ENCODE data around the gene SLC15A5.

The SLC15A5 gene

DNA sequence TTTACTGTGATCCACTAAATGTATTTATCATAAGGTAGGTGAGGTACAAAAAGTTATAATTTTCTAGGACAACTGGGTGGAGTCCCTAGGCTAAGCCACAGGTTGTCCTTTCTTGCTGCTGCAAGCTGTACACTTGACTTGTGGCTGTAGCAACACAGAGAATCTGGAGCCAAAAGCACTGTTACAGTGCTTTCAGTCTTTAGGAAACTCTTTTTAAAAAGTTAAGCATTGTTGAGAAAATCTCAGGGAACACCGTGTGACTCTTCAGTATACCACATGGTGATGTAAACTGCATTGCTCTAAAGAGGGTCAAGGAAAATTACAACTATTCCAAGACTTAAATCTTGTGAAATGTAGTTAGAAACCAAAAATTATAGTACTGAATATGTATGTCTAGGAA, 11.4 kb downstream of the SLC15A5 start:
- Histone ChIP-seq H3K36me3 (ENCODE audit: insufficient read depth, insufficient read length, low read length) (no peaks in the 10 kb centered on the region), H3K9ac (ENCODE audit: insufficient read length, low read depth) (no peak overlapping the region), H3K9me3 (ENCODE audit: insufficient read depth, low read length) (peaks cover 15% of the 10 kb centered on the region), H3K27me3 (ENCODE audit: insufficient read depth, insufficient read length) (no peaks in the 10 kb centered on the region), H3K4me1 (ENCODE audit: insufficient read depth, insufficient read length) (no peaks in the 10 kb centered on the region), H3K4me3 (ENCODE audit: insufficient read length, low read depth) (no peak overlapping the region)
- TF ChIP-seq ZNF274 (IDR thresholded peaks at IDR 0.05; ENCODE audit: low read depth, low read length), result no peak
- TF ChIP-seq SUZ12 (IDR thresholded peaks at IDR 0.05; ENCODE audit: extremely low read depth, insufficient read depth, insufficient read length), result no peak
- TF ChIP-seq YY1 (IDR thresholded peaks at IDR 0.05; ENCODE audit: insufficient read depth, insufficient read length), result no peak
- DNase-seq (ENCODE audit: low read depth, low spot score), result no peak

DNA sequence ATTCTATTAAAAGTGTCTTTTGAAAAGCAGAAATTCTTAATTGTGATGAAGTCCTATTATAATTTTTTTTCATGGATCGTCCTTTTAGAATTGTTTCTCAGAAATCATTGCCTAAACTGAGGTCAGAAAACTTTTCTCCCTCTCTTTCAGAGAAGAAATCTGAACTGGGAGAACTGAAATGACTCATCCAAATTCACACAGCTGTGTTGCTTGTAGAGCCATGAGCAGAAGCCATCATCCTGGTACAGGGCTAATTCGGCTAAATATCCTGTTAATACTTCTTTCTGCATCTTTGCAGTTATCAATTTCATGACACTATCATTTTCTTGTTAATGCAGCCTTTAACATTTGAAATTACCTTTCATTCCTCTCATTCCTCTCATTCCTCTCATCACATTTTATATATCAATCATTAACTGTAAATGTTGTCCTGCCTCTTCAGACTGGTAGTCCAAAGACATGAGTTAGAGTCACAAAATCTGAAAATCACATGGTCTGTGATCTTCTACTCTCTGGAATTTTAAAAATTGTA, 15.5 kb downstream of the SLC15A5 start:
- peaks cover 15% of the 10 kb centered on the region for H3K9me3 ChIP-seq (ENCODE audit: insufficient read depth, low read length)
- no peak for TF ChIP-seq YY1 (IDR thresholded peaks at IDR 0.05; ENCODE audit: insufficient read depth, insufficient read length)
- no peak for TF ChIP-seq ZNF274 (IDR thresholded peaks at IDR 0.05; ENCODE audit: low read depth, low read length)
- TF ChIP-seq SUZ12 (IDR thresholded peaks at IDR 0.05; ENCODE audit: extremely low read depth, insufficient read depth, insufficient read length), result no peak
- H3K4me1 ChIP-seq (ENCODE audit: insufficient read depth, insufficient read length), result no peaks in the 10 kb centered on the region
- no peaks in the 10 kb centered on the region for H3K27me3 ChIP-seq (ENCODE audit: insufficient read depth, insufficient read length)
- H3K36me3 ChIP-seq (ENCODE audit: insufficient read depth, insufficient read length, low read length), result no peaks in the 10 kb centered on the region
- H3K9ac ChIP-seq (ENCODE audit: insufficient read length, low read depth), result no peak overlapping the region
- H3K4me3 ChIP-seq (ENCODE audit: insufficient read length, low read depth), result no peak overlapping the region
- DNase-seq (ENCODE audit: low read depth, low spot score), result no peak

DNA sequence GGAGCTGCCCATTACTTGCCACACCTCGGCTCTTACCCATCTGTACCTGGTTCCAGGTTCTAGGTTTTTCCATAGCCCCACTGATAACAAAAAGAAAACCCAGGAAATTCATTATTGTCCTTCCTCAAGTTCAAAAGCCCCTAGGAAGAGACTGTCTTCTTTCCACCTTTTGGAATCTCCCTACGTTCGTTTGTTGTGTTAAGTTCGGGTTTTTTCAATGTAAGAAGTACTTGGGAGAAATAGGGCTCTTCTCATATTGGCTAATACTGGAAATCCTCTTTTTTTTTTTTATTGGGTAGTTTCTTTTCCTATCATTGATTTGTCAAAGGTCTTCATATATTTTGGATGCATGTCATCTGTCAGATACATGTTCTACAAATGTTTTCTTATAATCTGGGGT, 17.3 kb downstream of the SLC15A5 start:
- H3K4me3 ChIP-seq (ENCODE audit: insufficient read length, low read depth), result no peak overlapping the region
- H3K9me3 ChIP-seq (ENCODE audit: insufficient read depth, low read length), result peaks cover 15% of the 10 kb centered on the region
- no peak for DNase-seq (ENCODE audit: low read depth, low spot score)

DNA sequence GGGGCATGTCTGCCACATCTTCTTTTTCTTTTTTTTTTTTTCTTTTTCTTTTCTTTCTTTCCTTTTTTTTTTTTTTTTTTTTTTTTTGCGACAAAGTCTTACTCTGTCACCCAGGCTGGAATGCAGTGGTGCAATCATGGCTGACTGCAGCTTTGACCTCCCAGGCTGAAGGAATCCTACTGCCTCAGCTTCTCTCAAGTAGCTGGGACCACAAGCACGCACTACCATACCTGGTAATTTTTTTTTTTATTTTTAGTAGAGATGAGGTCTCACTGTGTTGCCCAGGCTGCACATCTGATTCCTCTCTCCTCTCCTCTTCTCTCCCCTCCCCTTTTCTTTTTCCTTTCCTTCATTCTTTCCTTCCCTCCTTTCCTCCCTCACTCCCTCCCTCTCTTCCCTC, 18.5 kb downstream of the SLC15A5 start:
- H3K4me3 ChIP-seq (ENCODE audit: insufficient read length, low read depth), result no peak overlapping the region
- TF ChIP-seq ZNF274 (IDR thresholded peaks at IDR 0.05; ENCODE audit: low read depth, low read length) (no peak), SUZ12 (IDR thresholded peaks at IDR 0.05; ENCODE audit: extremely low read depth, insufficient read depth, insufficient read length) (no peak), YY1 (IDR thresholded peaks at IDR 0.05; ENCODE audit: insufficient read depth, insufficient read length) (no peak)
- no peaks in the 10 kb centered on the region for H3K36me3 ChIP-seq (ENCODE audit: insufficient read depth, insufficient read length, low read length)
- H3K9ac ChIP-seq (ENCODE audit: insufficient read length, low read depth), result no peak overlapping the region
- H3K4me1 ChIP-seq (ENCODE audit: insufficient read depth, insufficient read length), result no peaks in the 10 kb centered on the region
- H3K9me3 ChIP-seq (ENCODE audit: insufficient read depth, low read length), result peaks cover 13% of the 10 kb centered on the region
- no peaks in the 10 kb centered on the region for H3K27me3 ChIP-seq (ENCODE audit: insufficient read depth, insufficient read length)
- DNase-seq (ENCODE audit: low read depth, low spot score), result no peak

More for the DNA sequence above, 17.3 kb downstream of the SLC15A5 start:
- Histone ChIP-seq H3K4me1 (ENCODE audit: insufficient read depth, insufficient read length) (no peaks in the 10 kb centered on the region), H3K36me3 (ENCODE audit: insufficient read depth, insufficient read length, low read length) (no peaks in the 10 kb centered on the region), H3K27me3 (ENCODE audit: insufficient read depth, insufficient read length) (no peaks in the 10 kb centered on the region), H3K9ac (ENCODE audit: insufficient read length, low read depth) (no peak overlapping the region)
- no peak for TF ChIP-seq SUZ12 (IDR thresholded peaks at IDR 0.05; ENCODE audit: extremely low read depth, insufficient read depth, insufficient read length)
- no peak for TF ChIP-seq YY1 (IDR thresholded peaks at IDR 0.05; ENCODE audit: insufficient read depth, insufficient read length)
- TF ChIP-seq ZNF274 (IDR thresholded peaks at IDR 0.05; ENCODE audit: low read depth, low read length), result no peak

DNA sequence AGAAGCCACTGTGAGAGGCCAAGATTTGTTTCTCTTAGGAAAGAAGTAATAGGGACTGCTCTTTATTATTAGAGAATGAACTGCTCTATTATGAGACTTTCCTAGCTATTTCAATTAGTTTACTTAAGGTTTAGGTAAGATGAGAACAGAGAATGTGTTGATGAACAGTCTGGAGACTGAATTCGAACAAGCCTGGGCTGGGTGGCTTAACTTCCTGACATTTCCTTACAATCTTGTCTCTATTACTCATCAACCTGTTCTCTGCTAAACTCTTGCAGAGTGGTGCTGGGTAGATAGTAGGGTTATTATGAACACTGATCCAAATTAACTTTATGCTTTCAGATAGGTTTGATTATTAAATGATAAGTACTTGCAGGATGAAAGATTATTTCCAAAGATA, 31.2 kb downstream of the SLC15A5 start:
- no peaks in the 10 kb centered on the region for H3K27me3 ChIP-seq (ENCODE audit: insufficient read depth, insufficient read length)

DNA sequence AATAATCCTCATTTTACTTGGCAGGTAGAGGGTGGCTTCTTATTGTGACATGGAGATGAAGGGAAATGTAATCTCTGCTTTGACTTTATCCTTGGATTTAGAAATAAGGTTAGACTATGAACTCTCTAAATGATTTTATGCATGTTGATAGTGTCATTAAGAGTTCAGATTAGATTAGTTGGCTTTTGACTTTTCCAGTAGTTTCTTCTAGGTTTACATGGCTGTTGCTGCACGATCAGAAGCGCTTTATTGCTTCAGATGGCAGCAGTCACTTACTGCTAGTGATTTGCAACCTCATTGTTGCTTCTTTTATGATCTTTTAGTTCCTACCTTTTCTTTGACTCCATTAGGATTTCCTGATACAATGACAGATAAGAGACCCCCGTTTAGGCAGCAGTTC, 32.3 kb downstream of the SLC15A5 start:
- no peaks in the 10 kb centered on the region for H3K36me3 ChIP-seq (ENCODE audit: insufficient read depth, insufficient read length, low read length)
- TF ChIP-seq ZNF274 (IDR thresholded peaks at IDR 0.05; ENCODE audit: low read depth, low read length) (no peak), YY1 (IDR thresholded peaks at IDR 0.05; ENCODE audit: insufficient read depth, insufficient read length) (no peak), SUZ12 (IDR thresholded peaks at IDR 0.05; ENCODE audit: extremely low read depth, insufficient read depth, insufficient read length) (no peak)
- H3K9me3 ChIP-seq (ENCODE audit: insufficient read depth, low read length), result no peaks in the 10 kb centered on the region
- H3K27me3 ChIP-seq (ENCODE audit: insufficient read depth, insufficient read length), result no peaks in the 10 kb centered on the region
- no peak overlapping the region for H3K9ac ChIP-seq (ENCODE audit: insufficient read length, low read depth)
- no peaks in the 10 kb centered on the region for H3K4me1 ChIP-seq (ENCODE audit: insufficient read depth, insufficient read length)
- H3K4me3 ChIP-seq (ENCODE audit: insufficient read length, low read depth), result no peak overlapping the region
- no peak for DNase-seq (ENCODE audit: low read depth, low spot score)

More for the DNA sequence above, 31.2 kb downstream of the SLC15A5 start:
- Histone ChIP-seq H3K36me3 (ENCODE audit: insufficient read depth, insufficient read length, low read length) (no peaks in the 10 kb centered on the region), H3K9me3 (ENCODE audit: insufficient read depth, low read length) (no peaks in the 10 kb centered on the region), H3K4me1 (ENCODE audit: insufficient read depth, insufficient read length) (no peaks in the 10 kb centered on the region), H3K9ac (ENCODE audit: insufficient read length, low read depth) (no peak overlapping the region), H3K4me3 (ENCODE audit: insufficient read length, low read depth) (no peak overlapping the region)
- no peak for TF ChIP-seq ZNF274 (IDR thresholded peaks at IDR 0.05; ENCODE audit: low read depth, low read length)
- TF ChIP-seq SUZ12 (IDR thresholded peaks at IDR 0.05; ENCODE audit: extremely low read depth, insufficient read depth, insufficient read length), result no peak
- TF ChIP-seq YY1 (IDR thresholded peaks at IDR 0.05; ENCODE audit: insufficient read depth, insufficient read length), result no peak
- DNase-seq (ENCODE audit: low read depth, low spot score), result no peak

DNA sequence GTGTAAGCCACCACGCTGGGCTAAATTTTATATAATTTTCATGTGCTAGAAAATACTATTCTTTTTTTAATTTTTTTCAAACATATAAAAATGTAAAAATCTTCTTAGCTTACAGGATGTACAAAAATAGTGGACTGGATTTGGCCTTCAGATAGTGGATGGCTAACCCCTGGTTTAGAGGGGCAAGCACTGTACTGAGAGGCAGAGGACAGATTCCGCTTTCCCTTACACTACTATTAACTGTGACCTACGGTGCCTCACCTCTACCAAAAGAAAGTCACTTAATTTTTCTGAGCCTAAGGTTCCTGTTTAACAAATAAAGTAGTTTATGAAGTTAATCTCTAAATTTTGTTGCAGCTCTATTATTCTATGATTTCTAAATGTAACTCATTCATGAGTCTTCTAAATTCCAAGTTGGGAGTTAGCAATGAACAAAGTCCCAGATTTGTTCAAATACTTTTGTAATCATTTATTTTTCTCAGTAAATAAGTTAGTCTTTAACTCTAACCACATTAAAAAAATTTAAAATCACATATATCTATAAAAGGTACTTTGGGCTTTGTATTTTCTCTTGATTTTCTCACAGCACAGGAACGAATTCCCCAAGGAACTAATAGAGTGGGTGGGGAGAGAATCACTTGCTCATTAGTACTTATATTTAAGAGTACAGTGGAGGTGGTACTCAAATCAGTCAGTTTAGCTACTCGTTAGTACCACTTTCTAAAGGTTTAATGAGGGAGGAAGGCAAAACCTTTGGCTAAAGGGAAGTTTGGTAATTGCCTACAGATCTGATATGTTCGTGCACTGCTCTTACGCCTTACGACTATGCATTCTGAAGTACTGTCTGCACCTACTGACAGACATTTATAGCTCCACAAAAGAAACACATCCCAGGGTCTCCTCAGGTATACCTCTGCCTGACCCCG, 33.7 kb downstream of the SLC15A5 start:
- Histone ChIP-seq H3K9me3 (ENCODE audit: insufficient read depth, low read length) (no peaks in the 10 kb centered on the region), H3K36me3 (ENCODE audit: insufficient read depth, insufficient read length, low read length) (no peaks in the 10 kb centered on the region), H3K4me1 (ENCODE audit: insufficient read depth, insufficient read length) (no peaks in the 10 kb centered on the region), H3K27me3 (ENCODE audit: insufficient read depth, insufficient read length) (no peaks in the 10 kb centered on the region), H3K9ac (ENCODE audit: insufficient read length, low read depth) (no peak overlapping the region), H3K4me3 (ENCODE audit: insufficient read length, low read depth) (no peak overlapping the region)
- TF ChIP-seq ZNF274 (IDR thresholded peaks at IDR 0.05; ENCODE audit: low read depth, low read length) (no peak), SUZ12 (IDR thresholded peaks at IDR 0.05; ENCODE audit: extremely low read depth, insufficient read depth, insufficient read length) (no peak), YY1 (IDR thresholded peaks at IDR 0.05; ENCODE audit: insufficient read depth, insufficient read length) (no peak)
- DNase-seq (ENCODE audit: low read depth, low spot score), result no peak
